Activated CD8-positive, alpha-beta memory T cell treated with anti-CD3 and anti-CD28 coated beads for 24 hours (primary cell): ENCODE data around the gene CHID1.

ENCODE experiments used
- DNase-seq: peaks from one replicate; pipeline ENCODE4 v3.0.0-alpha.2; 2020

Gene CHID1

DNA sequence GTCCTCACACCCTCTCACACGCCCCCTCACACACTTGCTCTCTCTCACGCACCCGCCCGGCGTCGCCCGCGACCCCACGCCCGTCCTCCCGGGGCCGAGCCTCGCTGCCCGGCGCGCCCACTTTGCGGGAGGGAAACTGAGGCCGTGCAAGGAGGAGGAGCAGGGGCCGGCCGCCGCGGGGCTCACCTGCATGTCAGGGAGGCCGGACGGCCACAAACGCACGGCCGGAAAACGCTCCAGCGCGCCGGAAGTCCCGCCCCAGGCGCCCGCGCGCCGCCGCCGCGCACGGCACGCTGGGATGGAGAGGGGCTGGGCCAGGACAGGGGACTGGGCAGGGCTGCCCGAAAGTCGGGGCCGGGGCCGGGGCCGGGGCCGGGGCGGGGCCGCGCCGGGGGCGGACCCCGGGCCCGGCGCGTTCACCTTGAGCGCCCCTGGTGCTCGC, at the start of gene CHID1:
Gene CHID1 (minus strand): TSS at position 222 of the 442 bp plus-strand sequence. CDS start 5,994 bp downstream, outside the sequence.
- DNase-seq: peak; percentile 97

- DNase-seq: no peak
Measured at GRCh38 chr11:959608-960007, 49.0 kb upstream of the CHID1 start.

DNA sequence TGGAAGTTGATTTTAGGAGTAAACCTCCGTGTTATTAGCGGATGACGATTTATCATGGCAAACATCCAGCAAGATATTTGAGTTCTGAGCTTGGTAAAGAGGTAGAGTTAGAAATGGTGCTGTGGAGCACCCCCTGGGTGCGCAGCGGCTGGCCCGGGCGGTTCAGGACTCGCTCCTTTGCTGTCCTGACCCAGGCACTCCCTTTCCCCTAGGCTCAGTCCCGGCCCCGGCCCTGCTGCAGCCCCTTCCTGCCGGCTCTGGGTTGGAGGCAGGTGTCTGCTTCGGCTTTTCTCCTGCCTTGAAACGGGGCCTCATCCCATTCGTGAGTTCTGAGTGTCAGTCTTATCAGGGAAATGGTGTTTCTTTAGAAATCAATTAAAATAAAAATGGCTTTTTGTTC, 48.4 kb upstream of the CHID1 start:
- no peak for DNase-seq

GRCh38 chr11:958101-958500, 47.5 kb upstream of the CHID1 start:
- no peak for DNase-seq

DNA sequence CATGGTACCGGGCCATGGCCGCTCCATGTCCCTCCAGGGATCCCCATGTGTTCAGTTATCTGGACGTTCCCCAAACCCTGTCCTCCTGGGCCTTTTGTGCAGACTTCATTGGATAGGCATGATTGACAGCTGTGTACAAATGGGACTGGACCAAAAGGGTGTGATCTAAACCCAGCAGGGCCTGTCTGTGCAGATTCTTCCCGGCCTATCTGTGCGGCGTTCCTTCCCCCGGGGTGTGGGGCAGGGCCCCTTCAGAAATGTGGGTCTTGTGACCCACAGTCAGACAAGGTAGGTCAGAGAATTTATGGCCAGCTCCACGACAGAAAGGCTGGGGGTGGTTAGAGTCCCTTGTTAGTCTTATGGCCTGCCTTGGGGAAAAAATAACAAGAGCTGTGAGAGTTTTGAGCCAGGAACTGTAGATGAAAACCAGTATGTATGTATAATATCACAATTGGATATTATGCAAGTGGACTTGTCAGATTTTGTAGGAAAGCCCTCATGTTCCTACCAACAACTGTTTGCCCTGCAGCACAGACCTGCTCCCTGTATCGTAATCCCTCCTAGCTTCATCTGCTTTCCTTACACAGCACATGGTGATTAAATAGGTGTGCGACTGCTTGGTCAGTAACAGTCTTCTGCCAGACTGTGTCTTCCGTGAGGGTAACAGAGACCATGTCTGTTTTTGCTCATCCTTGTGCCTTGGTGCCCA, 46.8 kb upstream of the CHID1 start:
- no peak for DNase-seq

GRCh38 chr11:955154-956063, 44.8 kb upstream of the CHID1 start:
- no peak for DNase-seq

DNA sequence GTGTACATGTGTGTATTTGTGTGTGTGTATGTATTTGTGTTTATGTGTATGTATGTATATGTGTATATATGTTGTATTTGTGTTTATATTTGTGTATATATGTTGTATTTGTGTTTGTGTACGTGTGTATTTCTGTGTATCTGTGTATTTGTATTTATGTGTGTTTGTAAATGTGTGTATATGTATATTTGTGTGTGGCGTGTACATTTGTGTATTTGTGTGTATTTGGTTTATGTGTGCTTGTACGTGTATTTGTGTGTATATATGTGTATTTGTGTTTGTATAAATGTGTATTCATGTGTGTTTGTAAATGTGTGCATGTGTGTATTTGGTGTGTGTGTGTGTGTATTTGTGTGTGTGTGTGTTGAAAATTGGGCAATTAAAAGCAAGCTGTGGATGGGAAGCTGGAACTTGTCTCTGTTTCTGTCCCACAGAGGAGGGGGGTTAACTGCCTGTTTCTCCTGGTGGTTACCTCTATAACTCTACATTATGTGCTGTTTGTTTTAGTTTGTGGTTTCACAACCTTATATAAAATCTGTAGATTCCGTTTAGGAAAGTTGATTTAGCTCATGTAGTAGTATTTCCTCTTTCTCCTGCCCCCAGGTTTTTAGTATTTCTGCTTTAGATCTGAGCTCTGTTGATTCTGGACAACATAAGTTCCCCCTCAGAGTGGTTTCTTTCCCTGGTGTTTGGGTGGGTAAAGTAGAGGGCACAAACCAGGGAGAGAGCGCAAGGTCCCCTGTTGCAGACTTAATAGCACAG, 44.0 kb upstream of the CHID1 start:
- no peak for DNase-seq

DNA sequence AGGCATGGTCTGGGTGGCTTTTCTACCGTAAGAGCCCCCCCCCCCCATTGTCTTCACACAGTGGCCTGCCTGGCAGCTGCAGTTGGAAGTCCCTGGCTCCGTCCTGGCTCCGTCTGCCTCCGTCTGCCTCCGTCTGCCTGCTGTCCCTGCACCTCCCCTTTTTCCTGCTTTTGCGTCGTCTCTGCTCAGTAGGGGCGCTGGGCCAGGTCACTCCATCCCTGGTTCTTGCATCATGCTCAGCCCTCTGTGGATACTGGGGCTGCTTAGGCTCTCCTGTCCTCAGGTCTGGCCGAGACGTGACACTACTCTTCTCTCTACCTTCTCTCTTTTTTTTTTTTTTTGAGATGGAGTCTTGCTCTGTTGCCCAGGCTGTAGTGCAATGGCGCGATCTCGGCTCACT, 42.9 kb upstream of the CHID1 start:
- DNase-seq: no peak

DNA sequence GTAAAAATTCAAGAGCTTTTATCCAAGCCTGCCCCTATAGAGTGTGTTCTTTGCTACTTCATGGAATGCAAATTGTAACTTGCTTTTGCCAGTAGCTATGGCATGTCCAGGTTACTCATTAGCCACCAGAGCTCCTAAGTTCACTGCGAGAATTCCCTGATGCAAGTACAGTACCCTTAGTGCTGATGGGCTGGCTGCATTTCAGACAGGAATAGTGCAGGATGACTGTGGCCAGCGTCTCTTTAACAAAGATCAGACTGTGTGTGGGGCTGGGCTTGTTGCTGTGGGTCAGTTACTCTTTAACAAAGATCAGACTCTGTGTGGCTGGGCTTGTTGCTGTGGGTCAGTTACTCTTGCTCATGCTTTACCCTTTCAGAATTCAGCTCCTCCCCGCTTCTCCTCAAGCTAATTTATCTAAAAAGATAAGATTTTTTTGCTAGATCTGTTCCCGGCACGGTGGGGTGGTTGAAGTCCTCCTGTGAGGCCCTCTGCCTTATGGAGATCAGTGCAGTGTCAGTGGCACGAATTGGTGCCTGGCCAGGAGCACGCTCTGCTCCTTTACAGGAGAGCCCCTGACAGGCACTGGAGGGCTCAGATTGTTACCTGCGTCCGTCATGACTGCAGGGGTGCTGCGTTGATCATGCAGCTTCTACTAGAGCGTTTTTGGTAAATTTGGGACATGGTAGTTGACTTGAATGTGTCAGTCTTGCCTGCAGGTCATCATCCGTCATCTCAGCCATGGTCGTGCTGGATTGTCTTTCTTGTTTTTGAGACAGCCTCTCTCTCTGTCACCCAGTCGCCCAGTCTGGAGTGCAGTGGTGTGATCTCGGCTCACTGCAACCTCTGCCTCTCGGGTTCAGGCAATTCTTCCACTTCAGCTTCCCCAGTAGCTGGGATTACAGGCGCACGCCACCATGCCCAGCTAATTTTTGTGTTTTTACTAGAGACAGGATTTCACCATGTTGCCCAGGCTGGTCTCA, 42.1 kb upstream of the CHID1 start:
- no peak for DNase-seq

GRCh38 chr11:951507-951906, 40.9 kb upstream of the CHID1 start:
- DNase-seq: no peak

GRCh38 chr11:947744-948143, 37.1 kb upstream of the CHID1 start:
- DNase-seq: no peak

- no peak for DNase-seq
Measured at GRCh38 chr11:945986-946385, 35.4 kb upstream of the CHID1 start.

DNA sequence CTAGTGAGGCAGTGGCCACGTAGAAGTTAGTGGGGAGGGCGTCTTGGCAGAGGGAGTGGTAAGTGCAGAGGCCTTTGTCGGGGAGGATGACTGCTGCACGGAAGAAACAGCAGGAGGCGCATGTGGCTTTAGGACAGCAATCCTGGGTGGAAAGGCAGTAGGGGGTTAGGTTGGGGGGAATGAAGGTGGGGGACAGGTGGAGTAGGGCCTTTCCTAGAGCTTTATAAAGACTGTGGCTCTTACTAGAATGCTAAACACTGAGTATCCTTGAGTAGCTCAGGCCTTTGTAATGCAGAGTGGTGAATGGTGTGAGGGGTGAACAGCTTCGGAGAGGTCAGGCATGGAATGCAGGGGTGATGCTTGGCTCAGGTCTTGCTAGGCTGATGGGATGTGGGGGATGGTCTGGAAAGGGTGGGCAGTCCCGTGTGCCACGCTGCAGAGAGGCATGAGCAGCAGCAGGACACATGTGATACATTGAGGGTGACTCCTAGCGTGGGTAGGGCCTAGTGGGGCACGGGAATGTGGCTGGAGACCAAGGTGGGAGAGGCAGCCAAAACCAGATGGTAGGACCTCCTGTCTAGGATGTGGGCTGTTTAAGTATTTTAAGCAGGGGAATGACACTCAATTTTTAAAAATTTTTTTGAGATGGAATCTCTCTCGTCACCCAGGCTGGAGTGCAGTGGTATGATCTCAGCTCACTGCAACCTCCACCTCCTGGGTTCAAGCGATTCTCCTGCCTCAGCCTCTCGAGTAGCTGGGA, 34.3 kb upstream of the CHID1 start:
- no peak for DNase-seq

DNA sequence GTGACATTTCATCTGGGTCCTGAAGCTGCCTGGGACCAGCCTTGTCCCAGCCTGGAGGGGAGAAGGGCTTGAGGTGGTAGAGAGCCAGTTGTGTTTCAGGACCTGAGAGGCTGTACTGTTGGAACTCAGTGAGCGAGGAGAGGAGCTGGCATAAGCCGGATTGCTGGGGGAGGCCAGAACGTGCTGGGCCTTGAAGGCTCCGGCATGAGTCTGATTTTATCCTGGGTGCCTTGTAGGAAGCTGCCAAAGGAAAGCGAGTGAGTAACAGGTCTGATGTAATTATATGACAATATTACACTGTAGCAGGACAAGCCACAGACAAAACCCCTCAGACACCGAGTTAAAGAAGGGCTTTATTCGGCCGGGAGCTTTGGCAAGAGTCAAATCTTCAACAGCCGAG, 32.2 kb upstream of the CHID1 start:
- no peak for DNase-seq

DNA sequence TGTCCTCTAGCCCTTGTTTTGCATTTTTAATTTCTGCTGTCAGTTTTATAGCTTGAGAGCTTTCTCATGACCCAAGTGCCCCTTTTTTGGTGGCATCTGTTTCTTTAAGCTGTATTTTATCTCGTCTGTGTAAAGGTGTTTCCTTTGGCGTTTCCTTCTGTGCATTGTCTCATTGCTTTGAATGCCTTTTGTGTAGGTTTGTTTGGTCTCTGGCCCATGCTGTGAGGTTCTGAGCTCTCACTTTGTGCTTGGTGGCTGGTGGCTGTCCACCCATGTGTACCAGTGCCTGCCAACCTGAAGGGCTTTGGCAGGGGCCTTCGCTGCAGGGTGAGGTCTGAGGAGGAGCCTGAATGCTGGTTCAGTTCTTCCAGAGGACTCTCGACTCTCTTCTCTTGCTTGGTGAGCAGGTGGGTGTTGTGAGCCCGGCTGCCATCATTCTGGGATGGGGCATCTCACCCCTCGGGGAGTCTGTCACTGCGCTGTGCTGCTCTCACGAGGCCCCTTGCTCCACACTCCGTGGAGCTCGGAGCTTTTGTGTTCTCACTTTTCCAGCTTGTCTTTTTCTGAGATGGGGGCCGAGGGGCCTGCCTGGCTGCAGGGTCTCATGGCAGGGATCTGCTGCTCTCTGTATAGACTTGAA, 30.0 kb upstream of the CHID1 start:
- DNase-seq: no peak

DNA sequence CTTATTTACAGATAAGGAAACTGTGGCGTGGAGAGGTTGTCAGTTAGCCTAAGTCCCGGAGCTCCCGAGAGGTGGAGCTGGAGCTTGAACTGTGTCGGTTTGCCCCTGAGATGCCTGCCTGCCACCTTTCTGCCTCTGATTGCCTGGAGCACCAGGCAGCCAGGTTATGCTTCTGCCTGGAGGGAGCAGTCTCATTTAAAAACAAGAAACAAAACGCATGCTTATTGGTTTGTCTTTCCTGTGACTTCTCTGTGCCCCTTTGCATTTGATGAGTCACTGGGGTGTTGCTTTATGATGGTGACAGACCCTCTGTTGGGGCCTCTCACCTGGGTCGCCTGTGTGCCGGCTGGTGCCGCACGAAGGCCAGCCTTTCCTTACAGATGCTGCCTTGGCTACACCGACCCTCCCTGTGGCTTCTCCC, 27.2 kb upstream of the CHID1 start:
- no peak for DNase-seq

GRCh38 chr11:936199-936598, 25.6 kb upstream of the CHID1 start:
- no peak for DNase-seq

DNA sequence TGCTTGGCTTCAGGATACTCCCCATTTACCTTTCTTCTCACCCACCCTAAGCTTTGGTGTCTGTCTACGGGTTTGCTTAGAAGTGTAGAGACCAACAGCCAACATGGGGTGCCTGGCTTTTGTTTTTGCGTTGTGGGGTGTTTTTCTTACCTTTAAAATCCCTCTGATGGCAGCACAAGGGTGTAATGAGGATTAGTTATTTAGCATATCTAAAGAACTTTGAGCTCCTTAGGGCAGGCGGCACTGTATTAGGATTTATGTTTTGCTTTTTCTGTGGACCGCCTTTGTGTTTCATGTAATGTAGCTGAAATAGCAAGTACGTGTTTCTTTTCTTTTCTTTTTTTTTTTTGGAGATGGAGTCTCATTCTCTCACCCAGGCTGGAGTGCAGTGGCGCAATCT, 23.9 kb upstream of the CHID1 start:
- DNase-seq: no peak

DNA sequence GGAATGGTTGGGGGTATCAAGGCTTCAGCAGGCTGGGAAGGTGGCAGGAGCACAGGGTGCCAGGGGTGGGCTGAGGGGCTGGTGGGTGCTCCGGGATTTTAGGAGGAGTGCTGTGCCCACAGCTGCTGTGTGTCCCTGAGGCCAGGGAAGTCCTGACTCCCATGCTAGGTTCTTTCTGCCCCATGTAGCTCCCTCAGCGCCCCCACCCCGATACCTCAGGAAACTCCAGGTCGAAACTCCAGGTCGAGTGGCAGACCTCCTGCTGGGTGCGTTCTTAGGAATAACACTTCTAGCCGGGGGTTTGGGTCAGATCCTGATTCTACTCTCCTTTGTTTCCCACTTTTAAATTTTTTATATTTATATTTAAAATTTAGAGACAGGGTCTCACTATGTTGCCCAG, 23.3 kb upstream of the CHID1 start:
- no peak for DNase-seq

GRCh38 chr11:933142-933851, 22.7 kb upstream of the CHID1 start:
- DNase-seq: no peak
